Effector memory CD8-positive, alpha-beta T cell (primary cell): ENCODE data around the gene SPATA1.

Source experiments
- ATAC-seq: fragments of 150-1000 bp; cut with Tn5 transposase; replicated peaks from 2 replicates; pipeline ENCODE4 v1.10.0; 2021; ENCODE audit warnings: mild to moderate bottlenecking, moderate library complexity
- DNase-seq, 3 experiments: peaks; one replicate each; pipeline ENCODE4 v3.0.0; 2021
- H3K27ac Mint-ChIP-seq, 2 donors: one replicate each; pipeline ENCODE4 v1.8.0; 2022; ENCODE audit warnings: mild to moderate bottlenecking in 2 of 2, mixed read lengths in 2 of 2, moderate library complexity in 2 of 2
- H3K27me3 Mint-ChIP-seq, 2 donors: one replicate each; pipeline ENCODE4 v1.8.0; 2022; ENCODE audit warnings: mixed read lengths in 2 of 2
- H3K36me3 Mint-ChIP-seq: one replicate; pipeline ENCODE4 v1.8.0; 2022; ENCODE audit warnings: mild to moderate bottlenecking, moderate library complexity, mixed read lengths; ENCODE audit not compliant: insufficient read depth
- H3K4me1 Mint-ChIP-seq, 2 donors: one replicate each; pipeline ENCODE4 v1.8.0; 2022; ENCODE audit warnings: low read depth in 2 of 2, mixed read lengths in 2 of 2
- H3K4me3 Mint-ChIP-seq, 2 donors: one replicate each; pipeline ENCODE4 v1.8.0; 2022; ENCODE audit warnings: mild to moderate bottlenecking in 2 of 2, mixed read lengths in 2 of 2, moderate library complexity in 2 of 2
- H3K9me3 Mint-ChIP-seq, 2 donors: one replicate each; pipeline ENCODE4 v1.8.0; 2022; ENCODE audit warnings: mixed read lengths in 2 of 2
- total RNA-seq, 9 experiments: gene quantifications; one replicate each; lab custom pipeline; 2026; lab: John Stamatoyannopoulos, UW

SPATA1 gene, protein sequence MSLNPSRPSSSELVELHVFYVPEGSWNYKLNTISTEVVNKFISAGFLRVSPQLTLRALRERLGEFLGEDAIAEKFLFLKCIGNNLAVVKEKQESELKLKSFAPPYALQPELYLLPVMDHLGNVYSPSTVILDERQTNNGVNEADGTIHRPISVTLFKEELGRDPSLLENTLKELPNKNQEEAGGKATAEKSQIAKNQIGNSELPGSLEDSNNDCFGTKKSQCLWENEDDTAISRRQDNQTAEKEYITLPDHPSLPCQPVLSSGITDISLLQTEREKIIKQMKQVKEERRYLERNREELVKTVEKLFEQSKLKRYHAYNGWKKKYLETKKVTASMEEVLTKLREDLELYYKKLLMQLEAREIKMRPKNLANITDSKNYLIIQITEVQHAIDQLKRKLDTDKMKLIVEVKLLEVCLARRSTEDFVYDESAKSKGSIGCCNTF
- 0 to 1.4 (median 0.53) reads per million in 9 experiments for total RNA-seq

DNA sequence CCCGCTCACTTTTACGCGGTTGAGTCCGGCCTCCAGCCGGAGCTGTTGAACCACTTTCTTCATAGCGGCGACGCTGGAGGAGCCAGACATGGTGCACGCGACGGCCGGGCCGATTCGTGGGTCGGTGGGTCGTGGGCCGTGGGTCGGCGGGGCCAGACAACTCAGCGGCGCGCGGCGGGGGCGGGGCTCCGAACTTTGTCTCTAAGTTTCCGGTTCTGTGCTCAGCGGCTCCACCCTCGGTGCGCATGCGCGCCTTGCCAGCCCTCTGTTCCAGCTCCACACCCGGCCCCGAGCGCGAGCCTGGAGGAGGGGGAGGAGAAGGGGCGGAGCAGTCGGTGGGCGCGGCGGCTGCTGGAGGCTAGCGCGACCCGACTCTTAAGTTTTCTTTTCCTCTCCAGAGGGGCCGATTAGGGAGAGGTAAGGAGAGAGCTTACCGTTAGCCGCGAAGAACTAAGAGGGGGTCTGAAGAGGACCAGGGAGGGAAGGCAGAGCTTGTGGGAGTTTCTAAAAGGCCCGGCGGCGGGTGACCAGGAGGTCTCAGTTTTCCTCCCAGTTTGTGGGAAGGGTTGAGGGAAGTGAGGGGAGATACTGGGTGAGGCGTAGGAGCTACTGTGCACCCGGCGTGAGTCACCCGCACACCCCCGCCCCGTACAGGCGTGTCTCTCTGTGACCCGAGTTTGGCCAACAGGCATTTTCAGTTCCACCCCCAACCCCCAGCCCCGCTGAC, at the start of gene SPATA1, which contains the start of gene GNG5:
TSS of gene SPATA1 (plus strand) at position 385 of the 727 bp plus-strand sequence. CDS start 9,974 bp downstream, outside the sequence.
TSS of gene GNG5 (minus strand) at position 580 of the 727 bp plus-strand sequence. CDS start at position 90, 490 bp downstream.
- no peaks in the 10 kb centered on the region for H3K27me3 Mint-ChIP-seq
- peak; percentile 92 to 96 (median 94) for DNase-seq
- peak within 1 kb of the TSS; percentile 96 to 98 for H3K27ac Mint-ChIP-seq
- H3K9me3 Mint-ChIP-seq = no peaks in the 10 kb centered on the region
- ATAC-seq = peak; percentile 88
- peaks cover 28 to 38% of the 10 kb centered on the region in 2 donors for H3K4me1 Mint-ChIP-seq
- H3K4me3 Mint-ChIP-seq = peak within 1 kb of the TSS; percentile 96 to 97
- peaks cover 16% of the 10 kb centered on the region for H3K36me3 Mint-ChIP-seq

- H3K27me3 Mint-ChIP-seq = peaks cover 27 to 43% of the 10 kb centered on the region in 2 donors
- ATAC-seq = no peak
Measured at GRCh38 chr1:84462118-84462517, 44.1 kb upstream of the SPATA1 start.

GRCh38 chr1:84467298-84467697, 38.9 kb upstream of the SPATA1 start:
- no peak overlapping the region for H3K27ac Mint-ChIP-seq
- peaks cover 66 to 69% of the 10 kb centered on the region in 2 donors for H3K27me3 Mint-ChIP-seq
- no peaks in the 10 kb centered on the region for H3K4me1 Mint-ChIP-seq
- no peak overlapping the region for H3K4me3 Mint-ChIP-seq
- DNase-seq (no peak), ATAC-seq (no peak)
- no peaks in the 10 kb centered on the region for H3K36me3 Mint-ChIP-seq
- no peaks in the 10 kb centered on the region for H3K9me3 Mint-ChIP-seq

More at GRCh38 chr1:84462118-84462517, 44.1 kb upstream of the SPATA1 start:
- H3K9me3 Mint-ChIP-seq = no peaks in the 10 kb centered on the region
- no peaks in the 10 kb centered on the region for H3K36me3 Mint-ChIP-seq
- no peak for DNase-seq
- no peak overlapping the region for H3K27ac Mint-ChIP-seq
- no peaks in the 10 kb centered on the region for H3K4me1 Mint-ChIP-seq
- no peak overlapping the region for H3K4me3 Mint-ChIP-seq

DNA sequence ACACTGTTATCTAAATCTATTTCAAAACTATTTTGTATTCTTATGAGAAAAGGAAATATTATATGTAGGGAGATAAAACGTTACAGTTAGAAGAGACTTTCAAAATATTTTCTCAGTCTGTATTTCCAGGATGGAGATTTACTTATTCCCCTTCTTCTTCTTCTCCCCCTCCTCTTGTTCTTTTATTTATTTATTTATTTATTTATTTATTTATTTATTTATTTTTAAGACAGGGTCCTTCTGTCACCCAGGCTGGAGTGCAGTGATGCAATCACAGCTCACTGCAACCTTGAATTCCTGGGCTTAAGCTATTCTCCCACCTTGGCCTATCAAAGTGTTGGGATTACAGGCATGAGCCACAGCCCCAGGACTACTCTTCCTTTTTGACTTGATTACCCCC, 30.0 kb upstream of the SPATA1 start:
- DNase-seq = no peak
- no peak for ATAC-seq
- Mint-ChIP-seq H3K4me1 (peaks cover 13 to 18% of the 10 kb centered on the region in 2 donors), H3K9me3 (peaks cover 4 to 14% of the 10 kb centered on the region in 2 donors), H3K27ac (no peak overlapping the region), H3K36me3 (peaks cover 9% of the 10 kb centered on the region), H3K4me3 (no peak overlapping the region), H3K27me3 (peaks cover 60 to 67% of the 10 kb centered on the region in 2 donors)

DNA sequence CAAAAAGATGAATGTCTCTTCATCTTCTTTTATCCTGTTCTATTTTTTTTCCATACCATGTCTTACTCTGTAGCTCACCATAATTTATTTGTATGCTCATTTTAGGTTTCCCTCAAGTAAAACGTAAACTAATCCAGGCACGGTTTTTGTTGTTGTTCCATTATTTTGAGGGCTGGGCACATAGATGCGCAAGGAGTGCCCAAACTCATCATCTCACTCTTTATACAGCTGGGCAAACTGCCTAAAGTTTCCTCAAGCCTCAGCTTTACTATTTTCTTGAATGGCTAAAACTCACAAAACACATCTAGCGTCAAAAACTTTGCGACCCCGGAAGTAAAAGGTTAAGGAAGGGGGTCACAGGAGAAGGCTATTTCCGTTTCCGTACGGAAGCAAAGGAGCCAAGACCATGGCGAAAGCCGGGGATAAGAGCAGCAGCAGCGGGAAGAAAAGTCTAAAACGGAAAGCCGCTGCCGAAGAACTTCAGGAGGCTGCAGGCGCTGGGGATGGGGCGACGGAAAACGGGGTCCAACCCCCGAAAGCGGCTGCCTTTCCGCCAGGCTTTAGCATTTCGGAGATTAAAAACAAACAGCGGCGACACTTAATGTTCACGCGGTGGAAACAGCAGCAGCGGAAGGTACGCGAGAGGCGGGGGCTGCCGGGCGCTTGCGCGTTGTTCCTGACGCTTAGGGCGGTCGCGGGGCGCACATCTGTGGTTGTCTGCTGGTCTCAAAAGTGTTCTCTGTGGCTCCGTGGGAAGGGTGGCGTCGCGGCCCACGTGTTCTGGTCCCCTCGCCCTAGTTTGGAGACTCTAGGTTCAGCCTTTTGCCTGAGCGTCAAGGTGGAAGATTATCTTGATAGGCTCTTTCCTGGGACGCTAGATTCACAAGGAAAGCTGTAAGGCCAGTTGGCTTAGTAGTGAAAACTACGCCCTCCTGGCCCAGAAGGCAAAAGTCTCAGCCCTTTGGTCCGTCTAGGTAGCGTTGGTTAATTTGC, 27.0 kb upstream of the SPATA1 start, which contains the start of gene RPF1:
TSS of gene RPF1 (plus strand) at position 391 of the 993 bp plus-strand sequence. CDS start at position 407, 16 bp downstream.
- peak; percentile 73 to 76 (median 76) for DNase-seq
- Mint-ChIP-seq H3K27me3 (peaks cover 32 to 37% of the 10 kb centered on the region in 2 donors), H3K4me3 (peak within 1 kb of the TSS; percentile 99), H3K27ac (peak within 1 kb of the TSS; percentile 99), H3K4me1 (peaks cover 21 to 40% of the 10 kb centered on the region in 2 donors), H3K36me3 (peaks cover 27% of the 10 kb centered on the region), H3K9me3 (peaks cover 4 to 14% of the 10 kb centered on the region in 2 donors)
- ATAC-seq = peak; percentile 96

- Mint-ChIP-seq H3K4me1 (peaks cover 21 to 42% of the 10 kb centered on the region in 2 donors), H3K27ac (peak overlapping the region; percentile 99), H3K9me3 (peaks cover 4 to 14% of the 10 kb centered on the region in 2 donors), H3K36me3 (peaks cover 35% of the 10 kb centered on the region), H3K27me3 (peaks cover 24 to 29% of the 10 kb centered on the region in 2 donors), H3K4me3 (peak overlapping the region; percentile 99)
- DNase-seq (no peak), ATAC-seq (peak; percentile 1)
Measured at GRCh38 chr1:84479998-84480397, 26.2 kb upstream of the SPATA1 start.

GRCh38 chr1:84480650-84481049, 25.5 kb upstream of the SPATA1 start:
- peak overlapping the region; percentile 45 to 99 for H3K4me3 Mint-ChIP-seq
- peaks cover 41% of the 10 kb centered on the region for H3K36me3 Mint-ChIP-seq
- DNase-seq (no peak), ATAC-seq (no peak)
- peak overlapping the region in 1 of 2 donors; percentile 62 for H3K27ac Mint-ChIP-seq
- H3K4me1 Mint-ChIP-seq = peaks cover 23 to 42% of the 10 kb centered on the region in 2 donors
- peaks cover 4 to 14% of the 10 kb centered on the region in 2 donors for H3K9me3 Mint-ChIP-seq
- H3K27me3 Mint-ChIP-seq = peaks cover 17 to 22% of the 10 kb centered on the region in 2 donors

- no peak for ATAC-seq
- DNase-seq = no peak
- Mint-ChIP-seq H3K4me1 (peaks cover 29 to 47% of the 10 kb centered on the region in 2 donors), H3K4me3 (peak overlapping the region; percentile 45 to 99), H3K9me3 (peaks cover 4 to 14% of the 10 kb centered on the region in 2 donors), H3K27me3 (peaks cover 15 to 18% of the 10 kb centered on the region in 2 donors), H3K27ac (peak overlapping the region in 1 of 2 donors; percentile 62), H3K36me3 (peaks cover 48% of the 10 kb centered on the region)
Measured at GRCh38 chr1:84481317-84481716, 24.9 kb upstream of the SPATA1 start.

DNA sequence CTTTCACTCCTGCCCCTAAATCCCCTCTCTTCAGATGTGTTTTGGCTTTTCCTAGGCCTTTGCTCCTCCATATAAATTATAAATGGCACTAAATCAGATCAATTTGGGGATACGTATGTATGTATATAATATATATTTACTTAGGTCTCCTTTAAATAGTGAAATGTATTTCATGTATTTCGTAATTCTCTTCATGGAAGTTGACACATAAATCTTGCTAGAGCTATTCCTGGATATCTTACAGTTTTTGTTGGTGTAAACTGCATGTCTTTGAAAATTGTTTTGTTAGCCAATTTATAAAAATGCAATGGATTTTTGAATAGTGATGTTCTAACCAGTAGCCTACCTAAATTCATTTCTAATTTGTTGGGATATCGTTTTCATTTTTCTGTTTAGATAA, 18.1 kb upstream of the SPATA1 start:
- Mint-ChIP-seq H3K9me3 (no peaks in the 10 kb centered on the region), H3K4me1 (peaks cover 15 to 49% of the 10 kb centered on the region in 2 donors), H3K27me3 (no peaks in the 10 kb centered on the region), H3K4me3 (no peak overlapping the region), H3K27ac (no peak overlapping the region), H3K36me3 (peaks cover 78% of the 10 kb centered on the region)
- no peak for DNase-seq
- no peak for ATAC-seq

DNA sequence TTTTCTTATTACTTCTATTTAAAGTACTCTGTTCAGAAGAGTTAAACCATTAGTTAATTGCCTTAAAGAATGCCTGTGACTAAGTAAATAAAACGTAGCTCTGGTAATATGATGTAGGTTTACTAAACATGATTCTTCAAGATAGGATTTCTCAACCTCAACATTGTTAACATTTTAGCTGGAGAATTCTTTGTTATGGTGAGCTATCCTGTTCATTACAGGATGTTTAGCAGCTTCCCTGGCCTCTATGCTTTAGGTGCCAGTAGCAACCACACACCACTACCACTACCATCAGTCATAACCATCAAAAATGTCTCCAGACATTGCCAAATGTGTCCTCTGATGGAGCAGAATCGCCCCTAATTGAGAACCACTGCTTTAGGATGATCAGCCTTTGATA, 16.4 kb upstream of the SPATA1 start:
- ATAC-seq = no peak
- H3K27ac Mint-ChIP-seq = no peak overlapping the region

GRCh38 chr1:84492726-84493125, 13.5 kb upstream of the SPATA1 start:
- peaks cover 82% of the 10 kb centered on the region for H3K36me3 Mint-ChIP-seq
- H3K4me3 Mint-ChIP-seq = no peak overlapping the region
- H3K4me1 Mint-ChIP-seq = peaks cover 4 to 26% of the 10 kb centered on the region in 2 donors
- no peak overlapping the region for H3K27ac Mint-ChIP-seq
- no peaks in the 10 kb centered on the region for H3K27me3 Mint-ChIP-seq
- no peak for ATAC-seq
- no peak for DNase-seq
- H3K9me3 Mint-ChIP-seq = no peaks in the 10 kb centered on the region

More for the DNA sequence above, 16.4 kb upstream of the SPATA1 start:
- Mint-ChIP-seq H3K4me3 (no peak overlapping the region), H3K36me3 (peaks cover 77% of the 10 kb centered on the region), H3K27me3 (no peaks in the 10 kb centered on the region), H3K4me1 (peaks cover 16 to 45% of the 10 kb centered on the region in 2 donors), H3K9me3 (no peaks in the 10 kb centered on the region)
- DNase-seq = no peak

DNA sequence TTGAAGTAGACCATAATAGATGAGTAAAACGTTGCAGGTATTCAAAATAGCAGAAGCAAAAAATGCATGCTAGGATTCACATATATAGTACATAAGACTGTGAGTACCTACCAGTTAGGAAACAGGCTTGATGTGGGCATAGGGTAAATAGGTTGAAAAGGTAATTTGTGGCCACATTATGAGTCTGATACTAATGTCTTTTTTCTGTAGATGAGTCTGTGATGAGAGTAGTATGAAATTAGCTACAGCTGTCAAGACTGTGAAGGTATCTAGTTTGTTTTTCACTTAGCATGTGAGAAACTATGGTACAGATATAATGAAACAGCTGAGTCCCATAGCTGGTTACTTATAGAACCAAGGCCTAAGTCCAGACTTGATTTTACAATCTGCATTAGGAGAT, 12.4 kb upstream of the SPATA1 start:
- H3K27me3 Mint-ChIP-seq = no peaks in the 10 kb centered on the region

More for the DNA sequence above, 12.4 kb upstream of the SPATA1 start:
- H3K9me3 Mint-ChIP-seq = no peaks in the 10 kb centered on the region
- peaks cover 4 to 16% of the 10 kb centered on the region in 2 donors for H3K4me1 Mint-ChIP-seq
- H3K4me3 Mint-ChIP-seq = no peak overlapping the region
- ATAC-seq (no peak), DNase-seq (no peak)
- H3K27ac Mint-ChIP-seq = peak overlapping the region in 1 of 2 donors; percentile 63
- H3K36me3 Mint-ChIP-seq = peaks cover 92% of the 10 kb centered on the region
